HTERT RPE-1 (cell line): ENCODE measurements around the gene PFAS.
"Not testable (repeated sequence)": the region's sequence is repeated elsewhere in the genome, so short reads cannot be mapped to it uniquely, and the experiment has no call there.

ENCODE experiments used
- in situ Hi-C: fragments of 300-500 bp; cut with MboI; formaldehyde crosslinking; loops from 4 replicates; pipeline ENCODE4 v1.14.3; 2020; ENCODE audit warnings: low sequenced_read_pairs

Gene PFAS

DNA sequence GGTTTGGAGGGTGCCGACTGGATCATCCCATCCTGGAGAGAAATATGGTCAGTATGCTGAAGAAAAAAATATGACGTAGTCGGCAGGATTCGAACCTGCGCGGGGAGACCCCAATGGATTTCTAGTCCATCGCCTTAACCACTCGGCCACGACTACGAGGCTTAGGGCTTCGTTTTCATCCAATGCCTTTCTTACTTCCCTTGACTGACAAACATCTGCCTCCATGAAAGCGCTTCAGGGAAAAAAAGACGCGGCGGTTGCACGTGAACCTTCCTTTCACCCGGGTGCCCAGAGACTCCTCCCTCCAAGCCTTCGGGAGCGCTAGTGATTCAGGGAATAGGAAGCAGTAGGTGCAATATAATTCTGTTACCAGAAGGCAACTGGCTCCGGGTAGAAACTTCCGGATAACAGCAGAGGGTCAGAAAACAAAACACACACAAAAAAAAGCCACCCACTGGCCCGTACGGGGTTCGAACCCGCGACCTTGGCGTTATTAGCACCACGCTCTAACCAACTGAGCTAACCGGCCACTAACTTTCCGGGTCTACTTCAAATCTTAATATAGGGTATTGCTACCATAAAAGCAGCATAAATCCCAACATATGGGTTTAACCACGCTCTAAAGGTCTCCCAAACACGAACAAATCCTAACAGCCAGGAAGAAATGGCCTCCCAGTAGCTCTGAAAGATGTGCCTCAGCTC, 22.4 kb upstream of the PFAS start:
- in situ Hi-C loops = no loop called here

GRCh38 chr17:8227238-8227581, 21.9 kb upstream of the PFAS start:
- in situ Hi-C loops = no loop called here

- in situ Hi-C loops = no loop called here
These were observed 17.4 kb upstream of the PFAS start for GRCh38 chr17:8231701-8232100.

DNA sequence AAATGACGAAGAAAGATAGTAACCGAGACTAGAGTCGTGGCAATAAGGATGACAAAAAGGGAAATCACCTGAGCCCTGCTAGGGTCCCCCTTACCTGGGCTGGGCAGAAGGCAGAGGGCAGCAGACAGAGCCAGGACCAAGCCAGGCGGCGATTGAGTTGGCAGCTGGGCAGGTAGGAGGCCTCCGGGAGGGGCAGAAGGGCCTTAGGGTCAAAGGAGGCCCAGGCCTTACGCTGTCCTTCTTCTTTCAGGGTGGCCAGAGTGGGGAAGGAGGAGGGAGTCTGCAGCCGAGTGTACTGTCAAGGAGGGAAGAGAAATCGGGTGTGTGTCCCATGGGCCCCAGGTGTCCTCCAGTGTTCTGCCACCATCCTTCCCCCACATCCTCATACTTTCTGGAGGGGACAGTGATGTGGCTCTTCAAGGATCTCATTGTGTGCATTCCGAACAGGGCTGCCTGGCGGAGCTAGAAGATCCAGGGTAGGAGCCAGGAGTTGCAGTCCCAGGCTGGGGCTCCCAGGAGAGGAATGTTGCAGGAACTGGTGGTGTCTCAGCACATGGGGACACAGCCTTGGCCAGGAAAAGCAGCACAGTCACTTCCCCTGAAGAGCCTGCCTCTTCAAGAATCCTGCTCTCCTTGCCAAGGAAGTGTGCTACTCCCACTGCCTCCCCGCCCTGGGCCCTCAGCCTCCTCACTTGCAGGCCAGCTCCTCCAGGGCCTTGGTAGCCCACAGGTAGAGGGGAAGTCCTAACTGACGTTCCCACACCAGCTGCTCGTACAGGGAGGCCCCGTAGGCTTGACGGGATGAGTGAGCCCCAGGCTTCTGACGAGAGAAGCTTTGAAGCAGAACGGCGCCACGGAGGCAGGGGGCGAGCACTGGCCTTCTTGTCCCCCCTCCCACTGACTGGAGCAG, 14.5 kb upstream of the PFAS start:
- in situ Hi-C loops = no loop called here

DNA sequence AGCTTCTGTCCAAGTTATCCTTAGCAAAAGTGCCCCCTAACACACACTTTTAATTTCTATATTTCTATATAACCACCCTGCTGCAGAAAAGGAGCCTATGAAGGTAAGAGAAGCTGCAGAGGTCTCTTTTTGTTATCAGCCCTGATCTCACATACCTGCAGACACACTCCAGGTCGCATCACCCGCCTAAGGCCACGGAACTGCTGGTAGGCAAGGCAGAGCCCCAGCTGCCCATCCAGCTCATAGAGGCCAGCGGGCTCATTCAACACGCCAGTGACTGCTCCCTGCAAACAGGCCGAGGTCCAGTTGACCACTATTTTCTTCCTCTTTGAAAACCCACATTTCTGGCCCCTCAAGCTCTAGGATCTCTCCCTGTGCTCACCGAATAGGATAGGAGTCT, 13.4 kb upstream of the PFAS start:
- in situ Hi-C loops = no loop called here

DNA sequence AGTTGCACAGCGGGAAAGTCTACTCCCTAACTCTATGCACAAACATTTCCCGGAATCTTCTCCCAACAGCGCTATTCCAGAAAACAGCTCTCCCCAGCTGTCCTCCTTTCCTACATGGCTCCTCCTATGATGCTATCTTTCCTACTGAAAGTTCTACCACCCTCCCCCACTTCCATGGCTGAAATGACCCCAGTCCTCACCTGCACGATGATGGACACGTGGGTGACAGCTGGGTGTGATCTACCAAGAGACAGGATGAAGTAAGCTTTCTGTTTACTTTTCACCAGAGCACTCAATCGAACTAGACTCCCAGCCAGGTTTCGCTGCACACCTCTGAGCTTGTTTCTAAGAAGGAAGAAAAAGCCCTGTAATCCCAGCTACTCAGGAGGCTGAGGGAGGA, 11.9 kb upstream of the PFAS start:
- in situ Hi-C loops = no loop called here

DNA sequence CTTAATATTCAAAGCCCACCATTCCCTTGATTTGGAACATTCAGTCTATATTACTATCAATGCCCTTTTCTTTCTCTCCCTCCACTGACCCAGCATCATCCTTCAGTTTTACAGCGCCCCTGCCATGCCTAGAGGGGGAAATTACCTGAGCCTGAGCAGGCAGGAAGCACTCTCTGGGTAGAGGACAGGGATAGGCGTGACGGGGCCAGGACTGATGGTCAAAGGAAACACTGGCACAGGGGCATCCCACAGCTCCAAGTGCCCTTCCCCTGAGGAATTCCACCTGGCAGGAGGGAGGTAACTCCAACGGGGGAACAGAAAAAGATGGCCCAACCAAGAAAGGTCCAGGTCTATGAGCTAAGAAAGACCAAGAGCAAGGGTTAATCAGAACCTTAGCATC, 11.2 kb upstream of the PFAS start:
- in situ Hi-C loops = no loop called here

DNA sequence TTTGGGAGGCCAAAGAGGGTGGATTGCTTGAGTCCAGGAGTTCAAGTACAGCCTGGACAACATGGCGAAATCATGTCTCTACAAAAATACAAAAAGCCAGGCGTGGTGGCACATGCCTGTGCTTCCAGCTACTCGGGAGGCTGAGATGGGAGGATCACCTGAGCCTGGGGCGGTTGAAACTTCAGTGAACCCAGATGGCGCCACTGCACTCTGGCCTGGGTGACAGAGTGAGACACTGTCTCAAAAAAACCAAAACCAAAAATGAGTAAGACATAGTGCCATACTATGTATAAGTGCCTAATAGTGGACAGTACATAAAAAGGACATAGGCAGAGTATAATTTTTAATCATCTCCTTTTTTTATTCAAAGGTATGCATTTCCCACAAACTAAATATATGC, 5.3 kb upstream of the PFAS start:
- in situ Hi-C loops = no loop called here

DNA sequence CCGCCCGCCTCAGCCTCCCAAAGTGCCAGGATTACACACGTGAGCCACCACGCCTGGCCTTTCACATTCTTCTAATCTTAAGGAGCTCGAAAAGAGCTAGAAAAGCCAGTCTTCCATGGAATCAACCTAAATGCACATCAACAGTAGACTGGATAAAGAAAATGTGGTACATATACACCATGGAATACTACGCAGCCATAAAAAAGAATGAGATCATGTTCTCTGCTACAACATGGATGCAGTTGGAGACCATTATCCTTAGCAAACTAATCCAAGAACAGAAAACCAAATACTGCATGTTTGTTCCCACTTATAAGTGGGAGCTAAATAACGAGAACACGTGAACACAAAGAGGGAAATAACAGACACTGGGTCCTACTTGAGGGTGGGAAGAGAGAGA, 4.3 kb upstream of the PFAS start:
- in situ Hi-C loops = no loop called here

DNA sequence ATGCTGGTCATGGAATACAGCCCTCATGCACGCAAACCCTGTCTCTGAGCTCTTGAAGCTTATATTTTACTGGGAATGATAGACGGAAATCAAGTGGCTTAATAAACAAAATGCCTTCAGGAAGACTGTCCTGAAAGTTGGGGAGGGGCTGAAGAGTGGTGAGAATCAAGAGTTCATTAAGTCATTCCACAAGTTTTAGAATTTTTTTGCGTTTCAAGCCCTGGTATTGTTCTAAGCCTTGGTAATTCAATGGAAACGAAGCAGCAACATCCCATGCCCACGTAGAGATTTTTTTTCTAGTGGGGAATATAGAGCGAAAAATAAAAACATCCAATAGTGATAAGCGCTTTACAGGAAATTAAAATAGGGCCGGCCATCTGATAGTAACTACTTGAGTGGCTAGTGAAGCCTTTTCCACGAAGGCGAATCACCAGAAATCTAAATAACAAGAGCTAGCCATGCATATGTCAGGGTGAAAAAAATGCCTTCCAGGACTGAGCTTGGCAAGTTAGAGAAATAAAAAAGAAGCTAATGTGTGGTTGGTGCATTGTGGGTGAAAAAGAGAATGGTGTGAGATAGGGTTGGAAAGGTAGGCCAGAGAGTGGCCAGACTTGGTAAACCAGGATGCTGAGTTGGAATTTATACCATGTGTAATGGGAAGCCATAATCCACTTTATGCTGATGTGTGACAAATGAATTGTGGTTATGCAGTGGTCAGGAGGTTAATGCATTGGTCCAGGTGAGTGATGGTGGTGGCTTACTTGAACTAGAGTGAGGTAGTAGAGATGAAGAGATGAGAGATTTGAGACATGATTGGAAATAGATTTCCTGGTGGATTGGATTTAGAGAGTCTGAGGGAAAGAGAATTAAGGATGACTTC, 772 bp downstream of the PFAS start:
- in situ Hi-C loops = no loop called here

- in situ Hi-C loops = not testable (repeated sequence)
These were observed 2.3 kb downstream of the PFAS start for GRCh38 chr17:8251411-8251810.

DNA sequence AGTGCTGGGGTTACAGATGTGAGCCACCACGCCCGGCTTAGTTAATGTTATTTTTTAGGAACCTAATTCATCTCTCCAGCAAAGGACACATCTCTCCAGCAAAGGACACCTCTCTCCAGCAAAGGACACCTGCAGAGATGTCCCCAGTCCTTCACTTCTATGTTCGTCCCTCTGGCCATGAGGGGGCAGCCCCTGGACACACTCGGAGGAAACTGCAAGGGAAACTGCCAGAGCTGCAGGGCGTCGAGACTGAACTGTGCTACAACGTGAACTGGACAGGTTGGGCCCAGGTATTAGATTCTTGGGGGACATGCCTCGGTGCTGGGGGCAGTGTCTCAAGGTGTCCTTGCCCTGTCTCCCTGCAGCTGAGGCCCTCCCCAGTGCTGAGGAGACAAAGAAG, 4.7 kb downstream of the PFAS start:
- in situ Hi-C loops = no loop called here

DNA sequence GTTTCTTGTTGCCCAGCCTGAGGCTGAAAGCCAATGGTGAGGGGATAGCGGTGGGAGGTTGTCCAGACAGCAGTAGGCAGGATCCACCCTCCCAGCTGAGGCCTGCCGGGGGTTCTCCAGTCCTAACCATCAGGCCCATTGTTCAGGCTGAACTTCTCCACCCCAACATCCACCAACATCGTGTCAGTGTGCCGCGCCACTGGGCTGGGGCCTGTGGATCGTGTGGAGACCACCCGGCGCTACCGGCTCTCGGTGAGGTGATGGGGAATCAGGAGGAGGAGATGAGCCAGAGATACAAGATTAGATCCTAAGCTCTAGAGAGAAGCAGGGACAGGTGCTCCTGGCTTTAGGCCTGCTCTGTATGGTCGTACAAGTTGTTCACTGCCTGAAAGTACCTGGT, 5.8 kb downstream of the PFAS start:
- in situ Hi-C loops = no loop called here

DNA sequence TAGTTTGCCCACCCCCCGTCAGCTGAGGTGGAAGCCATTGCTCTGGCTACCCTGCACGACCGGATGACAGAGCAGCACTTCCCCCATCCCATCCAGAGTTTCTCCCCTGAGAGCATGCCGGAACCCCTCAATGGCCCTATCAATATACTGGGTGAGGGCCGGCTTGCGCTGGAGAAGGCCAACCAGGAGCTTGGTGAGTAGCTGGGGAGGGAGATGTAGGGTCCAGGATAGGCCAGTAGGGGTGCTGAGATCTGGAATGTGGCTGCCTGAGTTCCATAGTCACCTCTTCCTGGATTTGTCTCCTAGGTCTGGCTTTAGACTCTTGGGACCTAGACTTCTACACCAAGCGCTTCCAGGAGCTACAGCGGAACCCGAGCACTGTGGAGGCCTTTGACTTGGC, 6.4 kb downstream of the PFAS start:
- in situ Hi-C loops = no loop called here

DNA sequence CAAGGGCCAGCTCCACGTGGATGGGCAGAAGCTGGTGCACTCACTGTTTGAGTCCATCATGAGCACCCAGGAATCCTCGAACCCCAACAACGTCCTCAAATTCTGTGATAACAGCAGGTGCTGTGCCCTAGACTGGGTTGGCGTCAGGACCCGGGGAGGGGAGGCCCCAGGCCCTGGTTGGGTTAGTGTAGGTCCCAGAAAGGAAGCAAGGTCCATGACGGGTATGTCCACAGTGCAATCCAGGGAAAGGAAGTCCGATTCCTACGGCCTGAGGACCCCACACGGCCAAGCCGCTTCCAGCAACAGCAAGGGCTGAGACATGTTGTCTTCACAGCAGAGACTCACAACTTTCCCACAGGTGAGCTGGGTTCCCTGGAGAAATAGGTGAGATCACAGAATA, 7.2 kb downstream of the PFAS start:
- in situ Hi-C loops = no loop called here

DNA sequence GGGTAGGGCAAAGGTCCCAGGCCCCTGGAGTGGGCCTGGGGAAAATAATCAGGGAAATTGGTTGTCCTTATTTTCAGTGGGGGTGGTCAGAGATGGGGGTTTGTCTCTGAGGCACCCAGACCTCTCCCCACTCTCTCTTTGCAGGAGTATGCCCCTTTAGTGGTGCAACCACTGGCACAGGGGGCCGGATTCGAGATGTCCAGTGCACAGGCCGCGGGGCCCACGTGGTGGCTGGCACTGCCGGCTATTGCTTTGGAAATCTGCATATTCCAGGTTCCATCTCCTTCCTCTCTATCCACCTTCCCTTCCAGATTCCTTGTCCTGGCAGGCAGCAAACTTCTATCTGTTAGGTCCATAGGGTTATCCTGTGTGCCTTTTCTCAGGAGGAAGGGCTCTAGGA, 7.6 kb downstream of the PFAS start:
- in situ Hi-C loops = no loop called here

GRCh38 chr17:8257801-8258200, 8.7 kb downstream of the PFAS start:
- in situ Hi-C loops = no loop called here

DNA sequence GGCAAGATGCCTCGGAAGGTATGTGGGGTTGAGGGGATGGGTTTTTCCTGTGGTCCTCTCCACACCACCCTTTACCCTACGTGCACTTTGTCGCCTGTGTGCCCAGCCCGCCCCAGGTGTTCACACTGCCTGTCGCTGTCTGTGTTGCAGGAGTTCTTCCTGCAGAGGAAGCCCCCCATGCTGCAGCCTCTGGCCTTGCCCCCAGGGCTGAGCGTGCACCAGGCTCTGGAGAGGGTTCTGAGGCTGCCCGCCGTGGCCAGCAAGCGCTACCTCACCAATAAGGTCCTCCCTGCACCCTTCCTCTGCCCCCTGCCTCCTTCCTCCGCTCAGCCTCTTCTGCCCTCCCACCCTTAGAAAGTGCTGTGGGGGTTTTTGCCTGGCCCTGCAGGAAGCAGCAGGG, 15.2 kb downstream of the PFAS start:
- in situ Hi-C loops = no loop called here

- in situ Hi-C loops = no loop called here
These were observed 15.9 kb downstream of the PFAS start for GRCh38 chr17:8264836-8265542.

DNA sequence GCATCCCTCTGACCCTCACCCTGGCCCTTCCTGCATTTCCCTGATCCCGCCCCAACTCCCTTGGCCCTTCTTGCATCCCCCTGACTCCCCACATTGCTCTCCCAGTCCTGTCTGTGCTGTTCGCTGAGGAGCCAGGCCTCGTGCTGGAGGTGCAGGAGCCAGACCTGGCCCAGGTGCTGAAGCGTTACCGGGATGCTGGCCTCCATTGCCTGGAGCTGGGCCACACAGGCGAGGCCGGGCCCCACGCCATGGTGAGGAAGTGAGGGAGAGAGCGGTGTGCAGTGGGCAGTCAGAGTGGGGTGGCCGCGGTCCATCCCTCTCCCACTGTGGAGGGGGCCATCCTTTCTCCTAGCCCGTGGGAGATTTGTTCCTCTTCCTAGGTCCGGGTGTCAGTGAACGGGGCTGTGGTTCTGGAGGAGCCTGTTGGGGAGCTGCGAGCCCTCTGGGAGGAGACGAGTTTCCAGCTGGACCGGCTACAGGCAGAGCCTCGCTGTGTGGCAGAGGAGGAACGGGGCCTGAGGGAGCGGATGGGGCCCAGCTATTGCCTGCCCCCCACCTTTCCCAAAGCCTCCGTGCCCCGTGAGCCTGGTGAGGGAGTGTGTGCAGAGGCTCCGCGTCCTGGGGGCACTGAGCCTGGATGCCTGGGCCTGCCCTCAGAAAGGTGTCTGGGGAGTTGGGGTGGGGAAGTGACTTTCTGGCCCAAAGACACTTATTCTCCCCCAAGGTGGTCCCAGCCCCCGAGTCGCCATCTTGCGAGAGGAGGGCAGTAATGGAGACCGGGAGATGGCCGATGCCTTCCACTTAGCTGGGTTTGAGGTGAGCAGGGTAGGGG, 17.8 kb downstream of the PFAS start:
- in situ Hi-C loops = no loop called here
